Measurements from ENCODE around the gene HOXD10.

HOXD10 gene

GRCh38 chr2:176157499-176158185, 41.1 kb downstream of the HOXD10 start:
- TF ChIP-seq, protein P1, sequence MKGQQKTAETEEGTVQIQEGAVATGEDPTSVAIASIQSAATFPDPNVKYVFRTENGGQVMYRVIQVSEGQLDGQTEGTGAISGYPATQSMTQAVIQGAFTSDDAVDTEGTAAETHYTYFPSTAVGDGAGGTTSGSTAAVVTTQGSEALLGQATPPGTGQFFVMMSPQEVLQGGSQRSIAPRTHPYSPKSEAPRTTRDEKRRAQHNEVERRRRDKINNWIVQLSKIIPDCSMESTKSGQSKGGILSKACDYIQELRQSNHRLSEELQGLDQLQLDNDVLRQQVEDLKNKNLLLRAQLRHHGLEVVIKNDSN (IDR thresholded peaks at IDR 0.05) = no peak
- TF ChIP-seq FOXM1 (IDR thresholded peaks at IDR 0.05; ENCODE audit: borderline replicate concordance, low read depth) (no peak), EP300 (IDR thresholded peaks at IDR 0.05; ENCODE audit: borderline replicate concordance) (no peak), RAD21 (IDR thresholded peaks at IDR 0.05; ENCODE audit: low read depth) (no peak), YY1 (IDR thresholded peaks at IDR 0.05; ENCODE audit: low read depth) (no peak), CREB1 (IDR thresholded peaks at IDR 0.05; ENCODE audit: low read depth) (no peak), TCF12 (IDR thresholded peaks at IDR 0.05; ENCODE audit: low read depth) (no peak), MAX (IDR thresholded peaks at IDR 0.05) (no peak)

GRCh38 chr2:176158186-176158591, 41.6 kb downstream of the HOXD10 start:
- TF ChIP-seq EP300 (IDR thresholded peaks at IDR 0.05; ENCODE audit: borderline replicate concordance) (no peak), REST (IDR thresholded peaks at IDR 0.05; ENCODE audit: low read depth) (no peak), TCF12 (IDR thresholded peaks at IDR 0.05; ENCODE audit: low read depth) (no peak), TEAD4 (IDR thresholded peaks at IDR 0.05) (no peak), MAX (IDR thresholded peaks at IDR 0.05) (no peak)
- TF ChIP-seq, protein P1 (IDR thresholded peaks at IDR 0.05) = no peak

DNA sequence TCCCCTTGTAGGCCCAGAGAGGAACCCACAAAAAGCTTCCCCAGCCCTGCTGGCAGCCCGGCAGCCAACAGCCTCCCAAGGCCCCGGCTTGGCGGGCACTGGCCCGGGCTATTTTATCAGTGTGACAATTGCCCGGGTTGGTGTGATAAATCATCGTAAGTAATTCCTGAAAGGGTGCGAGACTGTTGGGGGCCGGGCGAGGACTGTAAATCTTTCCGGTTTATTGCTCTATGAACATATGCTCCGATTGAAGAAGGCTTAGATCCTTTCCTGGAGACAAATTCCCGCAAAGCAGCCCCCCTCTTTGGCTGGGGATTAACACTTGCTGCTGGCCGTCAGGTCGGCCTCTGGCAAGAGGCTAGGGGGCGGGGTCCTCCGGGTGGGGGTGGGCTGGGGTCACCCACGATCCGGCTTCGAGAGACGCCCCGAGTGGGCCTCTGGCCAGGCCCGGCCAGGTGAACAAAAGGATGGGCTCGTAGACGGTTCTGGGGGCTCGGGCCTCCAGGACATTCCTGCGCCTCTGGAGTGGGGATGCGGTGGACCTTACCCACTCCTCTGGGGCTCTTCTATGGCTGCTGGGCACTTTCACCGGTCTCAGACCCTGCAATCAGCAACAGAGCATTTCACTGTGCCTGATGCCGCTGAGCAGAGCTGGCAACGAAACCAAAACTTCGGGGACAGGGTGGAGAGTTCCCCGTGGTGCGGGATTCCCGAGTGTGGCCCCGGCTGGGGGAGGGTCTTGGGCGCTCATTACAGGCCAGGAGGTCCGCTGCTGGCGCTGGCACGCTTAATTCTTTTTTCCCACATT, 42.5 kb downstream of the HOXD10 start:
- TF ChIP-seq CEBPB (IDR thresholded peaks at IDR 0.05) (no peak), ZBTB7A (IDR thresholded peaks at IDR 0.05; ENCODE audit: low read depth) (no peak), EGR1 (IDR thresholded peaks at IDR 0.05) (no peak), EP300 (IDR thresholded peaks at IDR 0.05; ENCODE audit: borderline replicate concordance) (no peak), CREB1 (IDR thresholded peaks at IDR 0.05; ENCODE audit: low read depth) (no peak), TCF12 (IDR thresholded peaks at IDR 0.05; ENCODE audit: low read depth) (no peak), FOXM1 (IDR thresholded peaks at IDR 0.05; ENCODE audit: borderline replicate concordance, low read depth) (no peak), MAX (IDR thresholded peaks at IDR 0.05) (no peak), REST (IDR thresholded peaks at IDR 0.05; ENCODE audit: low read depth) (no peak), RAD21 (IDR thresholded peaks at IDR 0.05; ENCODE audit: low read depth) (no peak), YY1 (IDR thresholded peaks at IDR 0.05; ENCODE audit: low read depth) (no peak), TEAD4 (IDR thresholded peaks at IDR 0.05) (no peak), TAF1 (IDR thresholded peaks at IDR 0.05; ENCODE audit: low read depth) (no peak), NFIC (IDR thresholded peaks at IDR 0.05) (no peak)
- TF ChIP-seq, protein P1 (IDR thresholded peaks at IDR 0.05) = no peak

DNA sequence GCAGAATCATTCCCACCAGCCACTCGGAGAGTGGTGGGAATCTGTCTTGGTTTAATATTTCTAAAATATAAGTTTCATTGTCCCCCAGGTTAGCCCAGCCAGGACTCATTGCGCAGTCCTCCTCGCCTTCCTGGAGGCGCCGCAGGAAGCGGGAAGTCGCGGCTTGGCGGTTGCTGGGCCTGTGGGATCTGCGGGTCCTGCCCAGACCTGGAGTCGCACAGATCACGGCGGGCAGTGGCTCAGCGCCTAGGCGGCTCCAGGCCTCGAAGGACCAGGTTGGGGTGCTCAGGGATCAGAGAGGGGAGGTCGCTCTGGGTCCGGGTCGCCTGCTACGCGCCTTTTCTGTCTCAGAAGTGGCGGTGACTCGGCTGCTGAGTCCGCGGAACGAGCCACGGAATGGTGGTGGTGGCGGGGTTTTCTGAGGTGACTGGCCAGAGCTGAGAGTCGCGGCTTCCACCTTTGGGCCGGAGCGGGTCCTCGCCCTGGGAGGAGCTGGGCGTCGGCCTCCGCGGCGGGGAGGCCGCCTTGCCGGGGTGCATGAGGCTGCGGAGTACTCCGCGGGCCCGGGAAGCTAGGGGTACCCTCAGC, 43.2 kb downstream of the HOXD10 start:
- TF ChIP-seq FOXM1 (IDR thresholded peaks at IDR 0.05; ENCODE audit: borderline replicate concordance, low read depth) = no peak
- no peak for TF ChIP-seq RAD21 (IDR thresholded peaks at IDR 0.05; ENCODE audit: low read depth)
- no peak for TF ChIP-seq CREB1 (IDR thresholded peaks at IDR 0.05; ENCODE audit: low read depth)
